ENCODE results near the gene TAF3.

- TF ChIP-seq REST (IDR thresholded peaks at IDR 0.05; ENCODE audit: insufficient read depth in 1 of 2, low read depth in 2 of 2, low read length in 1 of 2), result no peak
- TF ChIP-seq CTCF (IDR thresholded peaks at IDR 0.05), result no peak
- TF ChIP-seq POLR2AphosphoS5 (IDR thresholded peaks at IDR 0.05; ENCODE audit: low read depth, low read length), result no peak
- TF ChIP-seq TCF7L2 (IDR thresholded peaks at IDR 0.05; ENCODE audit: low read depth, low read length), result no peak
Measured at GRCh38 chr10:7958442-7958841, 140.1 kb downstream of the TAF3 start.

Data from Panc1 (cell line).